Stimulated activated naive CD4-positive, alpha-beta T cell (primary cell): ENCODE measurements around the gene CCDC15.

Source experiments
- DNase-seq, 6 experiments: peaks; one replicate each; lab custom pipeline; 2025; lab: John Stamatoyannopoulos, UW

CCDC15 gene

DNA sequence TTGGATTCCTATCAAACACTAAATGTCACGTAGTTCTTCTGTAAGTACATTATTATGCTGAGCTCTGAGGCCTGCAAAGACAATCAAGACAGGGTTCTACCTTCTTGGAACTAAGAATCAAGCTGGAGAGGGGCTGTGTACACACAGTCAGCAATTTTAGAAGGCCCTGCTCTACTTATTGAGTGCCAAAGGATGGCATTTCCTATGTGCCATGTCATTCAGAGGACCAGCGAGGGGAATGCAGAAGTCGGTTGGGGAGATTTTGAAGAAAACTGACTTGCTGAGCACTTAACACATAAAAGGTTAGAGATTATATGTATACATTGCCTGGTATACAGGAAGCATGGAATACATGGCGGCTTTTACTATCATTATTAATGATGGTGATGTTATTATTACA lies 114.4 kb downstream of the CCDC15 start:
- no peak for DNase-seq

DNA sequence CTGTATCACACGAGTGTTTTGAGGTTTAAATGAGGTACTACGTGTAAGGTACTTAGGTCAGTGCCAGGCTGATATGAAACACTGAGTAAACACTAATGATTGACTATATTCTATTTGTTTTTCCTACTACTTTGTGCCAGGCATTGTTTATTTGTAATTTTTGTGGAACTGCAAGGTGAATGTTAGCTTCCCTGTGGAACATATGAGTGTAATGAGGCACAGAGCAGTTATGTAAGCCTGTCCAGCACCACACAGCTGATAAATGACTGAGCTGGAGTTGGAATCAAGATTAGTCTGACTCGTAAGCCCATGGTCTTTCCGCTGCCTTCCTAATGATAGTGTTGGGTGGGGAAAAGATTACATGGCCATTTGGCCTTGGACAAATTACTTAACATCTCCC lies 115.0 kb downstream of the CCDC15 start:
- no peak for DNase-seq

- no peak for DNase-seq
Measured at GRCh38 chr11:125069796-125070195, 115.8 kb downstream of the CCDC15 start.

GRCh38 chr11:125070699-125071254 lies 116.8 kb downstream of the CCDC15 start:
- DNase-seq, result no peak

GRCh38 chr11:125071435-125071834 lies 117.4 kb downstream of the CCDC15 start:
- no peak for DNase-seq

GRCh38 chr11:125071846-125072217 lies 117.8 kb downstream of the CCDC15 start:
- DNase-seq, result no peak

- no peak for DNase-seq
Measured at GRCh38 chr11:125072218-125072960, 118.4 kb downstream of the CCDC15 start.

DNA sequence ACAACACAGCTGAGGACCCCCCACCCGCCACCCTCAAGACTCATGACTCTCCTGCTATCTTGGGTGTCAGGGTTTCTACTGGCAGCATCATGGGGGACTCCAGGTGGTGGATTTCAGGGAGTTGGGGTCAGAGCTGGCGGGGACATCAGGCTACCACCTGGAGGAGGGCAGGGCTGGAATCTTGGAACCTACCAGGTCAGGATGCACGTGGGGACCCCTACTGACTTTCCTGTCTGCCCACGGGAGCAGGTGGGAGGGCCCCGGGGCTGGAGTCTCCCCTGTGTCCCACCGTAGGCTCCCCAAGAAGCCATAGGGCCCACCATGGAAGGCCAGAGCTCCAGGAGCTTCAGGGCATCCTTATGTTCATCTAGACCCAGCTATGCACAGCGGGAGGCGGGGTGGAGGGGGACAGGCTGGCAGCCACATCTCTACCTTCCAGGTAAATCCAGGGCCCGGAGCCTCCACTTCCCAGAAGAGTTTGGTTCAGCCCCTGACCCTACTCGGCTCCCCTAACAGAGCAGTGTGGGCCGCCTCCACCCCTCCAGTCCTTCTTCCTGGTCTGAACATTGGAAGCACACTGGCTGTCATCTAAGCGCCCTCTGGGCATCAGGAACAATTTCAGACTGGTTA lies 119.1 kb downstream of the CCDC15 start:
- no peak for DNase-seq

DNA sequence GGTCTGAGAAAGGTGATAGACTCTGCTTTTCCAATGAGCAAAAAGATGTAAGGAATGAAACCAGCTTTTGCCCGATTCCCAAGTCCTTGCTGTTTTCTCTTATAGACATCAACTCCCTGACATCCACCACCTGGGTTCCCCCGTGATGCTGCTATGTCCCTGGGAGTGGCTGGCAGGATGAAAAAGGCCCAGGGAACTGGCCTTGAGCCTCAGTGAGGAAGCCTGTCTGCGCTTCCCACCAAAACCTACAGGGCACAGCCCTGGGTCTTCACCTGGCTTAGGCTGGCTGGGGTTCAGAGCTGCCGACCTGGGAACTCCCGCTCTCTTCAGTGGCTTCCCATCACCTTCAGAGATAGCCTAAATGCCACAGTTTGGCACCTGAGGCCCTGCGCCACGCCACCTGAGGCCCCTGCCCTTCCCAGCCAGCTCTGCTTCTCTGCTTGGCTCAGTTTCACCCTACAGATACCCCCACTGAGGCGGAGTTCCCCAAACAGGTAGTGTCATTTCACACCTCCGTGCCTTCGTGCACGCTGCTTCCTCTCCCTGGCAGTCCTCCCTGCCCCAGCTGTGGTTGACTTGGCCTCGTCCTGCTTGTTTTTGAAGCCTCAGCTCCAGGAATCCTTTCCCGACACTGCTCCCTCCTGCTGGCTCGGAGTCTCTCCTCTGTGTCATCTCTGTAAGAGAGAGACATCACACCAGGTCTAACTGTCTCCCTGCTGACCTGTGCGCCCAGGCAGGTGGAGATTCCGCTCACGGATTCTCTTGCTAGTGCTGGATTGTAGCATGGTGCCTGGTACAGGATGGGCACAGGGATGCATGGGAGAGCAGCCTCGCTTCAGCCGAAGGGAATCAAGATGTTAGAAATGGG lies 119.8 kb downstream of the CCDC15 start:
- no peak for DNase-seq

GRCh38 chr11:125074511-125075241 lies 120.7 kb downstream of the CCDC15 start:
- no peak for DNase-seq

DNA sequence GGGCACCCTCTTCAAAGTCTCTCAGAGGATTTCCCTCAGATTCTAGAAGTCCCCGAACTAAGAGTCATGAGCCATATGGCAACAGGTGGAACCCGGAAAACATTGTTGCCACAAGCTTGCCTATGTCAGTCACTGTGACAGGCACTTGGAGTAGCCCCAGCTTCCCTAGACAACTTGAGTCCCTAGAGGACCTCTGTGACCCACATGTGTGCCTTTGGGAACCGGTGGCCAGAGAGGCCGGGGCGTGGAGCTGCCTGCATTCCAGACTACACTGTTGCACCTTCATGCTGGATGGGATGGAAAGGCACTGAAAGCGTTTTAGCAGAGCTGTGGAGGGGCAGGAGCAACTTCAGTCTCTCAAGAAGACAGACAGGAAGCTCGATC lies 121.2 kb downstream of the CCDC15 start:
- DNase-seq, result no peak

DNA sequence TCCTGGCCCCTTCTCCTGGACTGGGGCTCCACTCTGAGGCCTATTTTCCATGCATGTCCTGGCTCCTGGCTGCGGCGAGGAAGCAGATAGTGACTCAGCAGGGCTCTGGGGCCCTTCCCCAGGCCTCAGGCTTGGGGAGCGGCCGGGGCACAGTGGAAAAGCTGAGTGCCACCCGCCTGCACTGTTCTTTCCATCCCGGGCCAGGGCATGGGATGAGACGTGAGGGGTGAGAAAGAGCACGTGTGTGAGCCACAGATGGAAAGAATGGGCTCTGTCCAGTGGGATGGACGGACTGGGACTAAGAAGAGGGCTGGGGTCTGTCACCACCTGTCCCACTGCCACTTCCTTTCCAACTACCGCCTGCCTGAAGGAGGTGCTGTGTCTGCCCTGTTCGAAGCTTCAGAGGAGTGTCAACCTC lies 121.9 kb downstream of the CCDC15 start:
- no peak for DNase-seq

DNA sequence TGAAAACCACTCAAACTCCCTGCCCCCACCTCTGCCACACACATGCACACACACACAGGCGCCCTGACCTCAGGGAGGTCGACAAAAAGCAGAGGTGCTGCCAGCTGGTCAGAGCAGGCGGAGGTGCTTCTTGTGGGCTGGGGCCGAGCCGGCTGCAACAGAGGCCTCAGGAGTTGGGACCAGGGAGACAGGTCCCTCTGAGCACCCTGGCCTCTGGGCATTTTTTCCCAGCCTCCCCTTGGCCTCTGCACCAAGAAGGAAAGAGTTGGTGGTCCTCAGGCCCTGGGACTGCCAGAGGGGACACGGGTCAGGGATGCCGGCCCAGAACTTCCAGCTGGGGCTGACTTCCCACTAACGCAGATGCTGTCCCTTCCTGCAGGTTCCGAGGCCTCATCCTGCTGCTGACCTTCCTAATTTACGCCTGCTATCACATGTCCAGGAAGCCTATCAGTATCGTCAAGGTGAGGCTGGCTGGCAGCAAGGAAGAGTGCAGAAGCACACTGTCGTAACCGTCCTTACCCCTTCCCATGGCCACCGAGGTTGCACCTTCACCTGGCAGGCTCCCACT lies 122.5 kb downstream of the CCDC15 start:
- no peak for DNase-seq

- DNase-seq, result no peak
Measured at GRCh38 chr11:125078016-125078415, 124.0 kb downstream of the CCDC15 start.

DNA sequence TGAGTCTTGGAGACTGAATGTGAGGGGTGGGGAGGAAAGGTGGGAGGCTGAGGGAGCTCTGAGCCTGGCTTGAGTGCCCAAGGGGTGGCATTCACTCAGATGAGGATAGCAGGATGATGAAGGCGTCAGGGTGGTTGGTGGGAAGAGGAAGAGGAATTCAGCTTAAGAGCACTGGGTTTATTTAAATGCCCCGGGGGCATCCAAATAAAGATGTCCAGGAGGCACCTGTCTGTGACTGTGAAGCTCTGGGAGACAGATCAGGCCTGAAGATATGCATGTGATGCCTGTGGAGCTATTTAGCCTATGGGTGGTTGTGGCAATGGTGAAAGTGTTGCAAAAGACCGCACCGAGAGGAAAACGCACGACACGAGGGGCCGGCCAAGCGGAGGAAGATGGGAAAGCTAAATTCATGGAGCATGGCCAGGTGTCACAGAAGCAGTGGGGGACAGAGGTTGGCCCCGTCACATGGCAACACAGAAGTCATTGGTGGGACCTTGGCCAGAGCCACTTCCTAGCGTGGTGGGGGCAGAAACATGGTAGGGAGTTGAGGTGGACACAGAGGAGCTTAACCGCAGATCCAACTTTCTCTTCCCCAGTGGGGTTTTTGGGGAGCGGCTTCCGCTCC lies 124.6 kb downstream of the CCDC15 start:
- DNase-seq, result no peak

- no peak for DNase-seq
Measured at GRCh38 chr11:125079151-125079877, 125.3 kb downstream of the CCDC15 start.

DNA sequence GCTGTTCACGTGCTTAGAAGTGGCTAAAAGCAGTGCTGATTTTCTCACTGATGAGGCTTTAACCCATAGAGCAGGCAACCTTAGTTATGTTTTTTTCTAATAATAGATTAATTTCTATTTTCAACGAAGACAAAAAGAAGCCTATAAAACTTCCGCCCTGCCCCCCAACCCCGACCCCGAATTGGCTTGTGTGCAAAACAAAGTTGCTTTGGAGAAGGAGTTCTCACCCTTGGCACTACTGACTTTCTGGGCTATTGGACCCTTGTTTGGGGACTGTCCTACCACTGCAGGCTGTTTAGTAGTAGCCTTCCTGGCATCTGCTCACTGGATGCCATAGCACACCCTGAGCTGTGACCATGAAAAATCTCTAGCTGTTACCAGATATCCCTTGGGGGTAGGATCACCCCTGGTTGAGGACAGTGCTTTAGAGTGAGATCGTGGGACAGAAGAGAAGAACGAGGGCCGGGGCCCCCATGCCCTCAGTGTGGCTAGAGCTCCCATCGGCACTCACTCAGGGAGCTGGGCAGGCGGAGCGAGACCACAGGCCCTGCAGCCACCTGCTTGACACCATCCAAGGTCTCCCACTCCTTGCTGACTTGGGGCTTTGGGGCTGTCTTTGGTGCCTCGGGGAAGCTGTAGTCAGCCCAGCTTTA lies 126.0 kb downstream of the CCDC15 start:
- no peak for DNase-seq

GRCh38 chr11:125080531-125080911 lies 126.5 kb downstream of the CCDC15 start:
- DNase-seq, result no peak

DNA sequence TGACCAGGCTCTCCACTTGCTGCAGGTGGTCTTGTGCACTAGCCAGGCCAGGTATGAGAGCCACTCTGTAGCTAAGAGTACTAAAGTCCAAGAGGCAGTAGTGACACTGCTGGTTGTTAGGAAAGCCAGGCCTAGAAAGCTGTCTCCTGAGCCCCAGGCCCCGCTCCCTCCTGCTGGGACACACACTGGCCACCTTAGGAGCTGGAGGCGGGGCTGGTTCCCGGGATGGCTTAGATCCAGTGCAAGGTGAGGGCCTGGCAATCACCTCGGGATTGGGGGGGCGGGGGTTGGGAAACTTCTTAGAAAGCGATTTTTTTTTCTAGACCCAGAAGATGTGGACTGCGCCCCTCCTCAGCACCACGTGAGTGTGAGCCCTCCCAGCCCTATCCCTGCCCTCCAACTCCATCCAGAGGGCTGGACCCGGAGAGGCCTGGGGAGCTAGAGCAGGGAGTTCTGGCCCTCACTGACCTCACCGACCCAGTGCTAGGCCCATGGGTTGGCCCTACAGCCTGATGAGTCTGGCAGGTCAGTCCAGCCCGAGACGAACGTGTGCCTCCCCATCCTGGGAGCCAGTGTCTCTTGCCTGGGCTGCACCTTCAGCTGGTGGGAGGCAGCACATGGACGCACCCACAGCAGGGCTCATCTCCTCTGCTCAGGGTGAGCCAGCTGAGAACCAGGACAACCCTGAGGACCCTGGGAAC lies 127.2 kb downstream of the CCDC15 start:
- DNase-seq, result no peak
